WTC11 (cell line): ENCODE results near the gene CACNA1C. TPM values are rescaled to one million over a fixed set of nuclear protein-coding genes. Genes with fewer than 3 reads are reported as not detected.

Source experiments
- ATAC-seq: fragments of 200-7000 bp; cut with Tn5 transposase; 2 replicates; pipeline ENCODE4 v1.10.0; 2021; ENCODE audit warnings: mild to moderate bottlenecking, moderate library complexity
- CTCF ChIA-PET: fragments of 300-600 bp; sonication (Branson Sonifier 250); formaldehyde crosslinking; loops from one replicate; lab custom pipeline; 2021; ENCODE audit warnings: antibody characterized with exemption; lab: Charles Lee
- POLR2A ChIA-PET: fragments of 350-600 bp; sonication (Branson Sonifier 250); formaldehyde crosslinking; loops from one replicate; lab custom pipeline; 2021; ENCODE audit warnings: antibody characterized with exemption; lab: Charles Lee
- DNase-seq: peaks from one replicate; pipeline ENCODE4 v3.0.0; 2021; ENCODE audit warnings: low spot score
- H3K27ac Mint-ChIP-seq: 2 replicates; pipeline ENCODE4 v1.8.0; 2021; ENCODE audit warnings: mixed read lengths
- H3K27me3 Mint-ChIP-seq: 2 replicates; pipeline ENCODE4 v1.8.0; 2021; ENCODE audit warnings: low read depth, mild to moderate bottlenecking, moderate library complexity, mixed read lengths
- H3K36me3 Mint-ChIP-seq: 2 replicates; pipeline ENCODE4 v1.8.0; 2021; ENCODE audit warnings: mixed read lengths
- H3K4me1 Mint-ChIP-seq: 2 replicates; pipeline ENCODE4 v1.8.0; 2022; ENCODE audit warnings: mixed read lengths
- H3K4me3 Mint-ChIP-seq: 2 replicates; pipeline ENCODE4 v1.8.0; 2021; ENCODE audit warnings: mild to moderate bottlenecking, moderate library complexity, mixed read lengths
- H3K9me3 Mint-ChIP-seq: 2 replicates; pipeline ENCODE4 v1.8.0; 2021; ENCODE audit warnings: mixed read lengths
- ELF4 ChIP-seq: sonication (generic); formaldehyde crosslinking; IDR thresholded peaks from 2 replicates; pipeline ENCODE4 v1.8.1; 2022; ENCODE audit warnings: low read depth, mild to moderate bottlenecking, moderate library complexity, missing genetic modification reagents
- FOXP1 ChIP-seq: sonication (generic); formaldehyde crosslinking; IDR thresholded peaks from 2 replicates; pipeline ENCODE4 v1.8.0; 2022; ENCODE audit warnings: missing genetic modification reagents, mild to moderate bottlenecking, moderate library complexity, borderline replicate concordance
- MXD4 ChIP-seq: fragments of 250-450 bp; sonication (Bioruptor Pico); IDR thresholded peaks from 2 replicates; pipeline ENCODE4 v1.8.0; 2021; ENCODE audit warnings: mild to moderate bottlenecking, moderate library complexity, borderline replicate concordance
- NR2C2 ChIP-seq: sonication (generic); formaldehyde crosslinking; IDR thresholded peaks from 2 replicates; pipeline ENCODE4 v1.8.0; 2022; ENCODE audit warnings: mild to moderate bottlenecking, missing genetic modification reagents
- RORB ChIP-seq: fragments of 250-450 bp; sonication (Bioruptor Pico); IDR thresholded peaks from 2 replicates; pipeline ENCODE4 v1.9.0; 2021; ENCODE audit warnings: mild to moderate bottlenecking
- SMAD4 ChIP-seq: sonication (generic); formaldehyde crosslinking; IDR thresholded peaks from 2 replicates; pipeline ENCODE4 v1.8.0; 2022; ENCODE audit warnings: mild to moderate bottlenecking, missing genetic modification reagents
- SOX15 ChIP-seq: fragments of 250-450 bp; sonication (Bioruptor Pico); IDR thresholded peaks from 2 replicates; pipeline ENCODE4 v1.9.0; 2021; ENCODE audit warnings: mild to moderate bottlenecking
- ZNF263 ChIP-seq: sonication (generic); formaldehyde crosslinking; IDR thresholded peaks from 2 replicates; pipeline ENCODE4 v1.8.1; 2022; ENCODE audit warnings: low read depth, mild to moderate bottlenecking, moderate library complexity, missing genetic modification reagents
- ZNF423 ChIP-seq: fragments of 250-450 bp; sonication (Bioruptor Pico); IDR thresholded peaks from 2 replicates; pipeline ENCODE4 v2.1.2; 2022; ENCODE audit warnings: mild to moderate bottlenecking, moderate library complexity
- total RNA-seq: library from RNA; stranded (reverse); gene quantifications from 3 replicates; pipeline ENCODE4 v1.2.3, GENCODE V29; 2021
- TF ChIP-seq, protein P1 (sequence below): fragments of 250-450 bp; sonication (Bioruptor Pico); IDR thresholded peaks from 2 replicates; pipeline ENCODE4 v2.1.2; 2022; ENCODE audit warnings: mild to moderate bottlenecking, moderate library complexity
- TF ChIP-seq, protein P2 (sequence below): sonication (generic); formaldehyde crosslinking; conservative IDR thresholded peaks from 2 replicates; pipeline ENCODE4 v1.8.1; 2023; ENCODE audit warnings: mild to moderate bottlenecking, low read depth, missing genetic modification reagents, moderate library complexity
- TF ChIP-seq, protein P3 (sequence below): sonication (generic); formaldehyde crosslinking; IDR thresholded peaks from 2 replicates; pipeline ENCODE4 v1.8.1; 2023; ENCODE audit warnings: mild to moderate bottlenecking, missing genetic modification reagents, moderate library complexity
- TF ChIP-seq, protein P4 (sequence below): fragments of 250-450 bp; sonication (Bioruptor Pico); IDR thresholded peaks from 2 replicates; pipeline ENCODE4 v1.8.0; 2021; ENCODE audit warnings: mild to moderate bottlenecking
- TF ChIP-seq, protein P5 (sequence below): sonication (generic); formaldehyde crosslinking; IDR thresholded peaks from 2 replicates; pipeline ENCODE4 v1.8.0; 2022; ENCODE audit warnings: mild to moderate bottlenecking, missing genetic modification reagents
- TF ChIP-seq, protein P6 (sequence below): sonication (generic); formaldehyde crosslinking; IDR thresholded peaks from 2 replicates; pipeline ENCODE4 v1.8.1; 2023; ENCODE audit warnings: mild to moderate bottlenecking, missing genetic modification reagents, borderline replicate concordance
- TF ChIP-seq, protein P7 (sequence below): sonication (generic); formaldehyde crosslinking; IDR thresholded peaks from 2 replicates; pipeline ENCODE4 v1.8.0; 2023; ENCODE audit warnings: missing genetic modification reagents

The CACNA1C gene
- total RNA-seq, 1 experiment from 2014 or later = 1.7 TPM

DNA sequence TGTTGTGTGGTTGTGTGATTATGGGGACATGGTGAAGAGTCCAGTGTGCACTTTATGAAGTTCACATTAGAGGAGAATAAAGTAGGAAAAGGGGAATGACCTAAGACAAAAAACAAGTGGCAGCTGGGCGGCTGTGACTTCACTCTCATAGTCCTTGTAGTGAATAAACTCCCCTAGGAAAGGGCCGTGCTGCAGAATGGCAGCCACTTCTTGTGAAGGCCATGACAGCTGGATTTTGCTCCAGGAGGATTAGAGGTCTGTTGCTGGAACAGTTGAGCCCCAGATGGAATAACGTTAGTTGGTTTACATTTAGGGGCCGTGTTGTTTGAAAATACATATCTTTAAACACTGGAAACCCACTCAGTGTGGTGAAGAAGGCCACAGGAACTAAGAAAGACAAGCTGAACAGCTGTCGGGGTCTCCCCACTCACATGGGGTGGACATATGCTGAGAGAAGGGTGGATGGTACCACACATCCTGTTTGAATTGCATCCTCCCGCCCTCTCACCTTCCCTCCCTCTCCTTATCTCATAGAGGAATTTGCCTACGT, 276.9 kb downstream of the CACNA1C start (continued):
- no peak for TF ChIP-seq SOX15

DNA sequence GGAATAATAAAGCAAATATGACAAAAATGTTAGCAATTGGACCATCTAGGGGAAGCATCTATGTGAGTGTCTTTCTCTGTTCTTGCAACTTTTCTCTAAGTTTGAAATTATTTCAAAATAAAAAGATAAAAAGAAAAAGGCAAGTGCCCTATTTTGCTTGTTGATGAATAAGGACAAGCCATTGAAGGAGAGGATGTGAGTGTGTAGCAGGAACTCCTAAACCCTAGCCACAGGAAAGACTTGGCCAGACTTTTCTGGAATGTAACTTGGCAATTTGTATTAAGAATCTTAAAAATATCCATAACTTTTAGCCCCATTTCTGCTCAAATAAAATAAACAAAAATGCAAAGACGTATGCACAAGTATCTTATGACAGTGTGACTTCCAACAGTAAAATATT, 279.4 kb downstream of the CACNA1C start:
- no peak for ATAC-seq
- H3K4me1 Mint-ChIP-seq = 0 out of 2 replicates have a peak, but pooled peaks cover 1% of the 10 kb centered on the region
- H3K4me3 Mint-ChIP-seq = no peak overlapping the region
- POLR2A ChIA-PET = no interaction called here
- no peaks in the 10 kb centered on the region for H3K9me3 Mint-ChIP-seq
- H3K27me3 Mint-ChIP-seq = no peaks in the 10 kb centered on the region; the same call in none of the 2 replicates
- H3K27ac Mint-ChIP-seq = no peak overlapping the region
- TF ChIP-seq, protein P1, sequence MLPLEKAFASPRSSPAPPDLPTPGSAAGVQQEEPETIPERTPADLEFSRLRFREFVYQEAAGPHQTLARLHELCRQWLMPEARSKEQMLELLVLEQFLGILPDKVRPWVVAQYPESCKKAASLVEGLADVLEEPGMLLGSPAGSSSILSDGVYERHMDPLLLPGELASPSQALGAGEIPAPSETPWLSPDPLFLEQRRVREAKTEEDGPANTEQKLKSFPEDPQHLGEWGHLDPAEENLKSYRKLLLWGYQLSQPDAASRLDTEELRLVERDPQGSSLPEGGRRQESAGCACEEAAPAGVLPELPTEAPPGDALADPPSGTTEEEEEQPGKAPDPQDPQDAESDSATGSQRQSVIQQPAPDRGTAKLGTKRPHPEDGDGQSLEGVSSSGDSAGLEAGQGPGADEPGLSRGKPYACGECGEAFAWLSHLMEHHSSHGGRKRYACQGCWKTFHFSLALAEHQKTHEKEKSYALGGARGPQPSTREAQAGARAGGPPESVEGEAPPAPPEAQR = no peak
- TF ChIP-seq ZNF423 (CRISPR knock-in tag) = no peak
- TF ChIP-seq, protein P2, sequence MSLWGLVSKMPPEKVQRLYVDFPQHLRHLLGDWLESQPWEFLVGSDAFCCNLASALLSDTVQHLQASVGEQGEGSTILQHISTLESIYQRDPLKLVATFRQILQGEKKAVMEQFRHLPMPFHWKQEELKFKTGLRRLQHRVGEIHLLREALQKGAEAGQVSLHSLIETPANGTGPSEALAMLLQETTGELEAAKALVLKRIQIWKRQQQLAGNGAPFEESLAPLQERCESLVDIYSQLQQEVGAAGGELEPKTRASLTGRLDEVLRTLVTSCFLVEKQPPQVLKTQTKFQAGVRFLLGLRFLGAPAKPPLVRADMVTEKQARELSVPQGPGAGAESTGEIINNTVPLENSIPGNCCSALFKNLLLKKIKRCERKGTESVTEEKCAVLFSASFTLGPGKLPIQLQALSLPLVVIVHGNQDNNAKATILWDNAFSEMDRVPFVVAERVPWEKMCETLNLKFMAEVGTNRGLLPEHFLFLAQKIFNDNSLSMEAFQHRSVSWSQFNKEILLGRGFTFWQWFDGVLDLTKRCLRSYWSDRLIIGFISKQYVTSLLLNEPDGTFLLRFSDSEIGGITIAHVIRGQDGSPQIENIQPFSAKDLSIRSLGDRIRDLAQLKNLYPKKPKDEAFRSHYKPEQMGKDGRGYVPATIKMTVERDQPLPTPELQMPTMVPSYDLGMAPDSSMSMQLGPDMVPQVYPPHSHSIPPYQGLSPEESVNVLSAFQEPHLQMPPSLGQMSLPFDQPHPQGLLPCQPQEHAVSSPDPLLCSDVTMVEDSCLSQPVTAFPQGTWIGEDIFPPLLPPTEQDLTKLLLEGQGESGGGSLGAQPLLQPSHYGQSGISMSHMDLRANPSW (CRISPR knock-in tag) = no peak
- no peak for DNase-seq
- CTCF ChIA-PET = no interaction called here
- no peaks in the 10 kb centered on the region for H3K36me3 Mint-ChIP-seq

DNA sequence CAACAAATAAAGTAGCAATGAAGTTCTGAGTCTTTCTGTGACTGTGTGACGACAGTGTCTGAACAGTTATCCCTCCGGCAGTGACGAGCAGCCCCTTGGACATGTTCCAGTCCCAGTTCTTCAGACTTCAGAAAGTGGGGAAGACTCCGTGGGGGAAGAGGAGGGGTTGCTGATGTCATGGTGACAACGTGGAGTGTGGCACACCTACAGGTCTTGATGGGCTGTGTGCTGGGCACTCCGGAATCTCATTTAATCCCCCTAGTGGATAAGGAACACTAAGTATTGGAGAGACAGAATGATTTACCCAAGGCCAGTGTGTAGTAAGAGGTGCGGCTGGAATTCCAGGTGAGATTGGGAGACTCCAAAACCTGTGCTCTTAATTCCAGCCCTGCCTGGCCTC, 280.2 kb downstream of the CACNA1C start:
- ATAC-seq = peak; percentile 28; the same call in 1 of the 2 replicates
- H3K4me1 Mint-ChIP-seq = peaks cover 8% of the 10 kb centered on the region
- DNase-seq = no peak
- no peaks in the 10 kb centered on the region for H3K9me3 Mint-ChIP-seq
- ChIA-PET CTCF (no interaction called here), POLR2A (no interaction called here)
- TF ChIP-seq SMAD4 (CRISPR knock-in tag) = no peak
- TF ChIP-seq, protein P3, sequence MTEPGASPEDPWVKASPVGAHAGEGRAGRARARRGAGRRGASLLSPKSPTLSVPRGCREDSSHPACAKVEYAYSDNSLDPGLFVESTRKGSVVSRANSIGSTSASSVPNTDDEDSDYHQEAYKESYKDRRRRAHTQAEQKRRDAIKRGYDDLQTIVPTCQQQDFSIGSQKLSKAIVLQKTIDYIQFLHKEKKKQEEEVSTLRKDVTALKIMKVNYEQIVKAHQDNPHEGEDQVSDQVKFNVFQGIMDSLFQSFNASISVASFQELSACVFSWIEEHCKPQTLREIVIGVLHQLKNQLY (CRISPR knock-in tag) = no peak
- TF ChIP-seq, protein P4, sequence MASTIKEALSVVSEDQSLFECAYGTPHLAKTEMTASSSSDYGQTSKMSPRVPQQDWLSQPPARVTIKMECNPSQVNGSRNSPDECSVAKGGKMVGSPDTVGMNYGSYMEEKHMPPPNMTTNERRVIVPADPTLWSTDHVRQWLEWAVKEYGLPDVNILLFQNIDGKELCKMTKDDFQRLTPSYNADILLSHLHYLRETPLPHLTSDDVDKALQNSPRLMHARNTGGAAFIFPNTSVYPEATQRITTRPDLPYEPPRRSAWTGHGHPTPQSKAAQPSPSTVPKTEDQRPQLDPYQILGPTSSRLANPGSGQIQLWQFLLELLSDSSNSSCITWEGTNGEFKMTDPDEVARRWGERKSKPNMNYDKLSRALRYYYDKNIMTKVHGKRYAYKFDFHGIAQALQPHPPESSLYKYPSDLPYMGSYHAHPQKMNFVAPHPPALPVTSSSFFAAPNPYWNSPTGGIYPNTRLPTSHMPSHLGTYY (CRISPR knock-in tag) = no peak
- no peak overlapping the region for H3K4me3 Mint-ChIP-seq
- no peaks in the 10 kb centered on the region; the same call in none of the 2 replicates for H3K27me3 Mint-ChIP-seq
- H3K36me3 Mint-ChIP-seq = no peaks in the 10 kb centered on the region
- no peak overlapping the region for H3K27ac Mint-ChIP-seq

DNA sequence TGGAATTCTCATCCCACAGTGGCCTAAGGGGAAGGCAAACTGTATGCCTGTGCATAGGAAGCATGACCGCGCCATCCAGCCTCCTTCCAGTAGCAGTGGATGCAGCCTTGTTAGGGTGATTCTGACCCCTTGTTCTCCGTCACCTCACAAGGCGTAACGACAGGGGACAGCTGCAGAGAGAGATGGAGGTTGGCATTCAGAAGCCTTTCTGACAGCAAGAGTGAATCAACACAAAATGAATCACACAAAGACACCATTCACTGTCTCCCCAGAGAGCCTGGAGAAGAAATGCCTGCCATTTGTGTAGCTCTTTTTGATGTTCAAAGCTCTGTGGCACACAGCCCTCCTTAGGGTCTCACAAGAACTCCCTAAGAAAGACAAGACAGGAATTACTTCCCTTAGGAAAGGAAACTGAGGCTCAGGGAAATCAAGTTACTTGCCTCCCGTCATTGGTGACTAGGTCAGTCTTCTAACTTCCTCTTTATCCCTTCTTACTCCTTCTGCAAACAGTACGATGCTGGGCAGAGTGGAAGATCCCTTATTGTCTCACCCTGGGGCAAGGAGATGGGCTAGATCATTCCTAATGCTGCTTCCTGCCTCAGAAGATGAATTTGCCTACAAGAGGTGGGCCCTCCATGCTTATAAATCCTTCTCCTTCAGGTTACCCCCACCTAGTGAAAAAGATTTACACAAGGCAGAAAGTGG, 280.9 kb downstream of the CACNA1C start:
- no peak overlapping the region for H3K27ac Mint-ChIP-seq
- H3K36me3 Mint-ChIP-seq = no peaks in the 10 kb centered on the region
- H3K4me3 Mint-ChIP-seq = no peak overlapping the region
- ATAC-seq = no peak
- peaks cover 9% of the 10 kb centered on the region for H3K4me1 Mint-ChIP-seq
- no peaks in the 10 kb centered on the region for H3K9me3 Mint-ChIP-seq
- CTCF ChIA-PET = no interaction called here
- POLR2A ChIA-PET = no interaction called here
- no peak for DNase-seq
- H3K27me3 Mint-ChIP-seq = no peaks in the 10 kb centered on the region; the same call in 1 of the 2 replicates
- TF ChIP-seq NR2C2 (CRISPR knock-in tag) (no peak), ZNF263 (CRISPR knock-in tag) (no peak), ELF4 (CRISPR knock-in tag) (no peak), RORB (no peak), FOXP1 (no peak), MXD4 (no peak)
- TF ChIP-seq, protein P5, sequence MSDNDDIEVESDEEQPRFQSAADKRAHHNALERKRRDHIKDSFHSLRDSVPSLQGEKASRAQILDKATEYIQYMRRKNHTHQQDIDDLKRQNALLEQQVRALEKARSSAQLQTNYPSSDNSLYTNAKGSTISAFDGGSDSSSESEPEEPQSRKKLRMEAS (CRISPR knock-in tag) = no peak
- TF ChIP-seq, protein P6, sequence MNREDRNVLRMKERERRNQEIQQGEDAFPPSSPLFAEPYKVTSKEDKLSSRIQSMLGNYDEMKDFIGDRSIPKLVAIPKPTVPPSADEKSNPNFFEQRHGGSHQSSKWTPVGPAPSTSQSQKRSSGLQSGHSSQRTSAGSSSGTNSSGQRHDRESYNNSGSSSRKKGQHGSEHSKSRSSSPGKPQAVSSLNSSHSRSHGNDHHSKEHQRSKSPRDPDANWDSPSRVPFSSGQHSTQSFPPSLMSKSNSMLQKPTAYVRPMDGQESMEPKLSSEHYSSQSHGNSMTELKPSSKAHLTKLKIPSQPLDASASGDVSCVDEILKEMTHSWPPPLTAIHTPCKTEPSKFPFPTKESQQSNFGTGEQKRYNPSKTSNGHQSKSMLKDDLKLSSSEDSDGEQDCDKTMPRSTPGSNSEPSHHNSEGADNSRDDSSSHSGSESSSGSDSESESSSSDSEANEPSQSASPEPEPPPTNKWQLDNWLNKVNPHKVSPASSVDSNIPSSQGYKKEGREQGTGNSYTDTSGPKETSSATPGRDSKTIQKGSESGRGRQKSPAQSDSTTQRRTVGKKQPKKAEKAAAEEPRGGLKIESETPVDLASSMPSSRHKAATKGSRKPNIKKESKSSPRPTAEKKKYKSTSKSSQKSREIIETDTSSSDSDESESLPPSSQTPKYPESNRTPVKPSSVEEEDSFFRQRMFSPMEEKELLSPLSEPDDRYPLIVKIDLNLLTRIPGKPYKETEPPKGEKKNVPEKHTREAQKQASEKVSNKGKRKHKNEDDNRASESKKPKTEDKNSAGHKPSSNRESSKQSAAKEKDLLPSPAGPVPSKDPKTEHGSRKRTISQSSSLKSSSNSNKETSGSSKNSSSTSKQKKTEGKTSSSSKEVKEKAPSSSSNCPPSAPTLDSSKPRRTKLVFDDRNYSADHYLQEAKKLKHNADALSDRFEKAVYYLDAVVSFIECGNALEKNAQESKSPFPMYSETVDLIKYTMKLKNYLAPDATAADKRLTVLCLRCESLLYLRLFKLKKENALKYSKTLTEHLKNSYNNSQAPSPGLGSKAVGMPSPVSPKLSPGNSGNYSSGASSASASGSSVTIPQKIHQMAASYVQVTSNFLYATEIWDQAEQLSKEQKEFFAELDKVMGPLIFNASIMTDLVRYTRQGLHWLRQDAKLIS (CRISPR knock-in tag) = no peak
- TF ChIP-seq, protein P1 = no peak
- TF ChIP-seq, protein P7, sequence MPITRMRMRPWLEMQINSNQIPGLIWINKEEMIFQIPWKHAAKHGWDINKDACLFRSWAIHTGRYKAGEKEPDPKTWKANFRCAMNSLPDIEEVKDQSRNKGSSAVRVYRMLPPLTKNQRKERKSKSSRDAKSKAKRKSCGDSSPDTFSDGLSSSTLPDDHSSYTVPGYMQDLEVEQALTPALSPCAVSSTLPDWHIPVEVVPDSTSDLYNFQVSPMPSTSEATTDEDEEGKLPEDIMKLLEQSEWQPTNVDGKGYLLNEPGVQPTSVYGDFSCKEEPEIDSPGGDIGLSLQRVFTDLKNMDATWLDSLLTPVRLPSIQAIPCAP (CRISPR knock-in tag) = no peak
